Muscle of leg (tissue), 11 donors: Measurements from ENCODE around the gene PHPT1. TPM values are rescaled to one million over a fixed set of nuclear protein-coding genes. Genes with fewer than 3 reads are reported as not detected.
A peak's percentile ranks its signal among the peaks of the same experiment; 100 is the strongest.
"Not testable (repeated sequence)": the region's sequence is repeated elsewhere in the genome, so short reads cannot be mapped to it uniquely, and the experiment has no call there.

Experiments
- DNase-seq: peaks from one replicate; pipeline ENCODE4 v3.0.0; 2013
- H3K27ac ChIP-seq: one replicate; pipeline ENCODE4 v1.5.1; 2013; ENCODE audit warnings: mild to moderate bottlenecking, low read length, control low read depth
- H3K27me3 ChIP-seq: one replicate; pipeline ENCODE4 v1.6.1; 2013; ENCODE audit warnings: low read length; ENCODE audit not compliant: control insufficient read depth, insufficient read depth
- H3K36me3 ChIP-seq: one replicate; pipeline ENCODE4 v1.6.1; 2013; ENCODE audit warnings: low read length; ENCODE audit not compliant: control insufficient read depth, insufficient read depth
- H3K4me1 ChIP-seq: one replicate; pipeline ENCODE4 v1.6.1; 2013; ENCODE audit warnings: low read length; ENCODE audit not compliant: control insufficient read depth, insufficient read depth
- H3K4me3 ChIP-seq: one replicate; pipeline ENCODE4 v1.5.1; 2013; ENCODE audit warnings: low read length, control low read depth
- H3K9me3 ChIP-seq: replicated peaks from 2 replicates; pipeline ENCODE4 v1.6.1; 2013; ENCODE audit warnings: low read depth, low read length; ENCODE audit not compliant: control insufficient read depth
- WGBS: methylation state at CpG from one replicate; pipeline ENCODE4 v1.1.5; 2013; ENCODE audit warnings: missing lambda C conversion rate; ENCODE audit not compliant: insufficient coverage; 5-methylcytosine and 5-hydroxymethylcytosine counted together
- polyA plus RNA-seq, 8 donors: library from polyadenylated mRNA; unstranded; fragments of 120-200 nt; gene quantifications; one replicate each; pipeline versions ENCODE4 v1.2.1 to v1.2.3, GENCODE V29; 2013; ENCODE audit warnings: inconsistent platforms in 1 of 8, low replicate concordance in 1 of 8; ENCODE audit not compliant: insufficient read length in 8 of 8, insufficient read depth in 1 of 8
- total RNA-seq: library from RNA; stranded (reverse); fragments of 120-200 nt; gene quantifications from one replicate; pipeline ENCODE4 v1.2.4, GENCODE V29; 2013

PHPT1 gene
- total and polyA plus RNA-seq, 9 donors: 103 to 145 (median 115) TPM

- H3K27me3 ChIP-seq: no peaks in the 10 kb centered on the region
- H3K36me3 ChIP-seq: peaks cover 38% of the 10 kb centered on the region
- no peaks in the 10 kb centered on the region for H3K9me3 ChIP-seq
- H3K4me1 ChIP-seq: peaks cover 26% of the 10 kb centered on the region
- no peak overlapping the region for H3K27ac ChIP-seq
- no peak for DNase-seq
- H3K4me3 ChIP-seq: no peak overlapping the region
- WGBS: 87% methylated on average over 19 of the region's 31 CpGs
Observed at GRCh38 chr9:136862849-136863622, 13.8 kb downstream of the PHPT1 start.

- Histone ChIP-seq H3K4me1 (peaks cover 25% of the 10 kb centered on the region), H3K9me3 (no peaks in the 10 kb centered on the region), H3K4me3 (no peak overlapping the region), H3K36me3 (peaks cover 38% of the 10 kb centered on the region), H3K27ac (no peak overlapping the region), H3K27me3 (no peaks in the 10 kb centered on the region)
- 88% methylated on average over 12 of the region's 12 CpGs for WGBS
- DNase-seq: no peak
Observed at GRCh38 chr9:136863623-136864273, 14.5 kb downstream of the PHPT1 start.

GRCh38 chr9:136865041-136865767 is 16.0 kb downstream of the PHPT1 start:
- Histone ChIP-seq H3K4me3 (peak overlapping the region; percentile 76), H3K36me3 (peaks cover 38% of the 10 kb centered on the region), H3K9me3 (no peaks in the 10 kb centered on the region), H3K4me1 (peaks cover 13% of the 10 kb centered on the region), H3K27ac (peak overlapping the region; percentile 35), H3K27me3 (no peaks in the 10 kb centered on the region)
- no peak for DNase-seq
- WGBS: 53% methylated on average over 11 of the region's 11 CpGs

GRCh38 chr9:136865768-136866103 is 16.5 kb downstream of the PHPT1 start:
- Histone ChIP-seq H3K27ac (peak overlapping the region; percentile 65), H3K36me3 (peaks cover 34% of the 10 kb centered on the region), H3K9me3 (no peaks in the 10 kb centered on the region), H3K4me3 (peak overlapping the region; percentile 76), H3K4me1 (peaks cover 13% of the 10 kb centered on the region), H3K27me3 (no peaks in the 10 kb centered on the region)
- WGBS: 0% methylated on average over 16 of the region's 20 CpGs
- peak; percentile 23 for DNase-seq

- not testable (repeated sequence) for H3K27ac ChIP-seq, H3K9me3 ChIP-seq, DNase-seq, H3K27me3 ChIP-seq
- H3K36me3 ChIP-seq: peaks cover 23% of the 10 kb centered on the region
- peaks cover 13% of the 10 kb centered on the region for H3K4me1 ChIP-seq
- peak overlapping the region; percentile 57 for H3K4me3 ChIP-seq
- WGBS: 96% methylated on average over 15 of the region's 29 CpGs
Observed at GRCh38 chr9:136866898-136867421, 17.8 kb downstream of the PHPT1 start.

- Histone ChIP-seq H3K4me3 (no peak overlapping the region), H3K27ac (no peak overlapping the region), H3K4me1 (peaks cover 13% of the 10 kb centered on the region), H3K27me3 (no peaks in the 10 kb centered on the region), H3K9me3 (peaks cover 2% of the 10 kb centered on the region), H3K36me3 (peaks cover 18% of the 10 kb centered on the region)
- WGBS: 96% methylated on average over 7 of the region's 18 CpGs
- no peak for DNase-seq
Observed at GRCh38 chr9:136867480-136867879, 18.3 kb downstream of the PHPT1 start.

GRCh38 chr9:136867917-136868316 is 18.7 kb downstream of the PHPT1 start:
- Histone ChIP-seq H3K9me3 (peaks cover 5% of the 10 kb centered on the region), H3K27ac (no peak overlapping the region), H3K36me3 (peaks cover 14% of the 10 kb centered on the region), H3K27me3 (no peaks in the 10 kb centered on the region), H3K4me3 (no peak overlapping the region), H3K4me1 (peaks cover 13% of the 10 kb centered on the region)
- DNase-seq: no peak
- WGBS: 94% methylated on average over 16 of the region's 18 CpGs

GRCh38 chr9:136868644-136869043 is 19.4 kb downstream of the PHPT1 start:
- no peak for DNase-seq
- Histone ChIP-seq H3K27me3 (no peaks in the 10 kb centered on the region), H3K9me3 (peaks cover 5% of the 10 kb centered on the region), H3K4me1 (peaks cover 13% of the 10 kb centered on the region), H3K27ac (no peak overlapping the region), H3K36me3 (peaks cover 7% of the 10 kb centered on the region), H3K4me3 (no peak overlapping the region)
- WGBS: 90% methylated on average over 4 of the region's 11 CpGs

- H3K4me3 ChIP-seq, H3K27me3 ChIP-seq, DNase-seq, H3K27ac ChIP-seq, H3K36me3 ChIP-seq, H3K9me3 ChIP-seq: not testable (repeated sequence)
- H3K4me1 ChIP-seq: peaks cover 13% of the 10 kb centered on the region
- no CpG with 5 or more reads among the region's 2 CpGs for whole genome bisulfite sequencing
Observed at GRCh38 chr9:136869611-136870010, 20.4 kb downstream of the PHPT1 start.

GRCh38 chr9:136875155-136875554 is 25.9 kb downstream of the PHPT1 start:
- Histone ChIP-seq H3K9me3 (peaks cover 5% of the 10 kb centered on the region), H3K27ac (no peak overlapping the region), H3K27me3 (no peaks in the 10 kb centered on the region), H3K36me3 (no peaks in the 10 kb centered on the region), H3K4me3 (no peak overlapping the region), H3K4me1 (no peaks in the 10 kb centered on the region)
- 85% methylated on average over 5 of the region's 6 CpGs for WGBS
- DNase-seq: no peak
